ENCODE results near the gene SLC22A3. TPM values are rescaled to one million over a fixed set of nuclear protein-coding genes. Genes with fewer than 3 reads are reported as not detected.

SLC22A3 gene
- total and polyA plus RNA-seq, 2 of the 4 experiments (the other 2 are of a cell fraction) = not detected

- Histone ChIP-seq H2BK15ac (ENCODE audit: low read depth, low read length) (no peak overlapping the region), H3K36me3 (ENCODE audit: control insufficient read depth, insufficient read depth, low read length) (no peaks in the 10 kb centered on the region), H4K91ac (ENCODE audit: insufficient read depth, low read depth, low read length) (no peak overlapping the region), H3K4me2 (ENCODE audit: low read depth, low read length) (no peak overlapping the region), H2AFZ (replicated peaks; ENCODE audit: low read length, poor library complexity) (no peak overlapping the region), H3K9ac (ENCODE audit: low read depth, low read length) (no peak overlapping the region), H3K18ac (ENCODE audit: low read depth, low read length) (no peak overlapping the region), H3K56ac (ENCODE audit: extremely low read depth, insufficient read depth, low read length) (no peak overlapping the region), H3K27me3 (ENCODE audit: control insufficient read depth, insufficient read depth, low read length) (no peaks in the 10 kb centered on the region), H3K4me1 (ENCODE audit: control insufficient read depth, insufficient read depth, low read length) (no peaks in the 10 kb centered on the region), H2BK5ac (ENCODE audit: low read depth, low read length, poor library complexity, severe bottlenecking) (no peak overlapping the region), H2AK9ac (replicated peaks; ENCODE audit: low read depth, low read length, poor library complexity) (no peak overlapping the region), H3K14ac (replicated peaks; ENCODE audit: low read depth, low read length) (no peak overlapping the region), H3K79me1 (ENCODE audit: low read depth in 1 of 2, low read length in 2 of 2) (no peaks in the 10 kb centered on the region), H4K5ac (ENCODE audit: low read depth, low read length) (no peak overlapping the region), H4K20me1 (ENCODE audit: insufficient read depth, low read length) (no peaks in the 10 kb centered on the region), H3K9me1 (ENCODE audit: insufficient read depth, low read length) (no peaks in the 10 kb centered on the region), H3K9me3 (ENCODE audit: control insufficient read depth, insufficient read depth, low read length) (peaks cover 3% of the 10 kb centered on the region; the same call in 1 of the 2 replicates), H3K4ac (ENCODE audit: low read depth, low read length) (no peak overlapping the region), H3K4me3 (ENCODE audit: insufficient read depth, low read depth, low read length) (no peak overlapping the region), H2AK5ac (ENCODE audit: low read depth, low read length) (no peak overlapping the region), H3K27ac (ENCODE audit: insufficient read depth, low read length) (no peak overlapping the region), H2BK20ac (ENCODE audit: low read depth, low read length) (no peak overlapping the region), H3K23ac (ENCODE audit: low read depth, low read length) (no peak overlapping the region), H4K8ac (ENCODE audit: low read depth in 2 of 2, low read length in 2 of 2) (no peak overlapping the region), H2BK120ac (ENCODE audit: low read depth, low read length) (no peak overlapping the region)
- DNase-seq (no peak), ATAC-seq (ENCODE audit: low read depth) (no peak)
- in situ Hi-C loops (cut with MboI; ENCODE audit: low sequenced_read_pairs) (no loop called here), intact Hi-C loops (cut with micrococcal nuclease) (no loop called here), dilution Hi-C loops (cut with HindIII; ENCODE audit: low sequenced_read_pairs, unreplicated experiment) (no loop called here)
- no peak for TF ChIP-seq RCOR1 (IDR thresholded peaks at IDR 0.05; ENCODE audit: insufficient replicate concordance, low read length)
- no peak for TF ChIP-seq SMC3 (IDR thresholded peaks at IDR 0.05; ENCODE audit: low read depth, low read length)
- TF ChIP-seq ELK1 (IDR thresholded peaks at IDR 0.05; ENCODE audit: borderline replicate concordance, low read depth, low read length) = no peak
- no peak for TF ChIP-seq CEBPB (IDR thresholded peaks at IDR 0.05; ENCODE audit: low read depth, low read length)
- BruUV-seq (replicated peaks) = no TSS peak
- WGBS, 2 experiments (ENCODE audit: extremely low coverage in 2 of 2, insufficient read length in 1 of 2) = 20% methylated on average over 1 of the region's 4 CpGs; no CpG with 5 or more reads in 1 of the 2 experiments
- ChIA-PET POLR2A (ENCODE audit: unreplicated experiment) (no interaction called here), CTCF (no interaction called here)
Observed at GRCh38 chr6:160388922-160389321, 40.7 kb downstream of the SLC22A3 start.
